Endodermal cell (in vitro differentiated cells): ENCODE data around the gene TMEM254. TPM values are rescaled to one million over a fixed set of nuclear protein-coding genes. Genes with fewer than 3 reads are reported as not detected.
A peak's percentile ranks its signal among the peaks of the same experiment; 100 is the strongest.

ENCODE experiments used
- DNase-seq: peaks from one replicate; pipeline ENCODE4 v3.0.0-alpha.2; 2017
- H3K27ac ChIP-seq: 2 replicates; pipeline ENCODE4 v1.5.1; 2013; ENCODE audit warnings: mild to moderate bottlenecking, low read depth, low read length, moderate library complexity
- H3K27me3 ChIP-seq: 2 replicates; pipeline ENCODE4 v1.6.1; 2013; ENCODE audit warnings: mild to moderate bottlenecking, low read length, moderate library complexity; ENCODE audit not compliant: insufficient read depth, control insufficient read depth, poor library complexity, severe bottlenecking
- H3K36me3 ChIP-seq: 2 replicates; pipeline ENCODE4 v1.7.0; 2013; ENCODE audit warnings: mild to moderate bottlenecking, low read length, moderate library complexity; ENCODE audit not compliant: control insufficient read depth, insufficient read depth
- H3K4me1 ChIP-seq: one replicate; pipeline ENCODE4 v1.7.0; 2013; ENCODE audit warnings: low read length; ENCODE audit not compliant: control insufficient read depth, insufficient read depth
- H3K4me3 ChIP-seq: 2 replicates; pipeline ENCODE4 v1.5.1; 2013; ENCODE audit warnings: mild to moderate bottlenecking, low read length, moderate library complexity
- H3K9ac ChIP-seq: 2 replicates; pipeline ENCODE4 v1.6.1; 2013; ENCODE audit warnings: mild to moderate bottlenecking, low read length, moderate library complexity; ENCODE audit not compliant: poor library complexity, severe bottlenecking; ENCODE audit errors: extremely low read depth
- H3K9me3 ChIP-seq: 2 replicates; pipeline ENCODE4 v1.6.1; 2013; ENCODE audit warnings: mild to moderate bottlenecking, low read length, moderate library complexity; ENCODE audit not compliant: control insufficient read depth
- H3K27ac Mint-ChIP-seq: 2 replicates; pipeline ENCODE4 v1.8.0; 2020; ENCODE audit warnings: mixed read lengths
- H3K27me3 Mint-ChIP-seq: 2 replicates; pipeline ENCODE4 v1.8.0; 2021; ENCODE audit warnings: mild to moderate bottlenecking, mixed read lengths; ENCODE audit not compliant: insufficient read depth
- H3K36me3 Mint-ChIP-seq: 2 replicates; pipeline ENCODE4 v1.8.0; 2020; ENCODE audit warnings: low read depth, mixed read lengths
- H3K4me1 Mint-ChIP-seq: 2 replicates; pipeline ENCODE4 v1.8.0; 2020; ENCODE audit warnings: mixed read lengths
- H3K4me3 Mint-ChIP-seq: 2 replicates; pipeline ENCODE4 v1.8.0; 2020; ENCODE audit warnings: mild to moderate bottlenecking, moderate library complexity, mixed read lengths
- H3K9me3 Mint-ChIP-seq: 2 replicates; pipeline ENCODE4 v1.8.0; 2020; ENCODE audit warnings: mild to moderate bottlenecking, mixed read lengths
- WGBS, 2 experiments: methylation state at CpG; one replicate each; pipeline versions ENCODE4 v1.1.5 to v1.1.7; 2013; ENCODE audit warnings: missing lambda C conversion rate in 2 of 2, mixed read lengths in 1 of 2; ENCODE audit not compliant: insufficient coverage in 1 of 2, insufficient read length in 1 of 2; 5-methylcytosine and 5-hydroxymethylcytosine counted together
- total RNA-seq, 2 donors: library from RNA; stranded (reverse); fragmentation: NEBNext Ultra II Directional in 1 of 2; extraction: Animal tissue kit (Norgen Biotek cat#: 25700) in 1 of 2; gene quantifications; 2 replicates in 1 of 2; 3 replicates in 1 of 2; pipeline ENCODE4 v1.2.1, GENCODE V29; 2021
- TF ChIP-seq, protein P1 (sequence below): fragments of 200-600 bp; sonication (generic); conservative IDR thresholded peaks from 2 replicates; pipeline ENCODE4 v1.5.0; 2021; ENCODE audit warnings: antibody characterized with exemption, mild to moderate bottlenecking

The TMEM254 gene
- total RNA-seq, 2 donors from 2014 or later, result 31.5 to 31.9 TPM

DNA sequence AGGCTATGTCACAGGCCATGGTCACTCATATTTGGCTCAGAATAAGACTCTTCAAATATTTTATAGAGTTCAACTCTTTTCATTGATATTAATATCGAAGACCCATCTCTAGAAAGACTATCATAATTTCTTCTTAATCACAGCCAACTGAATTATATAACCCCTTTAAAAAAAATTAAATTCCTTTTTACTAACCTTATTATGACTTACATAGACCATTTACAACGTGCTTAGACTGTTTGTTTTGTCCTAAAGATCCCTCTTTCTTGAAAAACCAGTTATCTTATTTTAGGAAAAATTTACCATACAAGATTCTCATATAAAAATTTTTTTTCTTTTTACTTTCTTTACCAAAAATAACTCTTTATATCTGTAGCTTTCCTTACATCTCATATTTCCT lies 10.2 kb upstream of the TMEM254 start:
- no peak overlapping the region for H3K4me3 Mint-ChIP-seq
- no peak overlapping the region for H3K27ac Mint-ChIP-seq
- Histone ChIP-seq H3K27ac (no peak overlapping the region), H3K27me3 (no peaks in the 10 kb centered on the region), H3K9ac (no peak overlapping the region), H3K4me1 (no peaks in the 10 kb centered on the region), H3K36me3 (no peaks in the 10 kb centered on the region), H3K4me3 (peak overlapping the region; percentile 39), H3K9me3 (peaks cover 36% of the 10 kb centered on the region)
- no peak for DNase-seq
- no peaks in the 10 kb centered on the region for H3K27me3 Mint-ChIP-seq
- no peaks in the 10 kb centered on the region for H3K4me1 Mint-ChIP-seq
- H3K9me3 Mint-ChIP-seq, result peaks cover 34% of the 10 kb centered on the region
- peaks cover 8% of the 10 kb centered on the region for H3K36me3 Mint-ChIP-seq
- TF ChIP-seq, protein P1, sequence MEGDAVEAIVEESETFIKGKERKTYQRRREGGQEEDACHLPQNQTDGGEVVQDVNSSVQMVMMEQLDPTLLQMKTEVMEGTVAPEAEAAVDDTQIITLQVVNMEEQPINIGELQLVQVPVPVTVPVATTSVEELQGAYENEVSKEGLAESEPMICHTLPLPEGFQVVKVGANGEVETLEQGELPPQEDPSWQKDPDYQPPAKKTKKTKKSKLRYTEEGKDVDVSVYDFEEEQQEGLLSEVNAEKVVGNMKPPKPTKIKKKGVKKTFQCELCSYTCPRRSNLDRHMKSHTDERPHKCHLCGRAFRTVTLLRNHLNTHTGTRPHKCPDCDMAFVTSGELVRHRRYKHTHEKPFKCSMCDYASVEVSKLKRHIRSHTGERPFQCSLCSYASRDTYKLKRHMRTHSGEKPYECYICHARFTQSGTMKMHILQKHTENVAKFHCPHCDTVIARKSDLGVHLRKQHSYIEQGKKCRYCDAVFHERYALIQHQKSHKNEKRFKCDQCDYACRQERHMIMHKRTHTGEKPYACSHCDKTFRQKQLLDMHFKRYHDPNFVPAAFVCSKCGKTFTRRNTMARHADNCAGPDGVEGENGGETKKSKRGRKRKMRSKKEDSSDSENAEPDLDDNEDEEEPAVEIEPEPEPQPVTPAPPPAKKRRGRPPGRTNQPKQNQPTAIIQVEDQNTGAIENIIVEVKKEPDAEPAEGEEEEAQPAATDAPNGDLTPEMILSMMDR, result no peak
- WGBS, 2 experiments, result 74 to 82% methylated on average over 2 of the region's 2 CpGs

DNA sequence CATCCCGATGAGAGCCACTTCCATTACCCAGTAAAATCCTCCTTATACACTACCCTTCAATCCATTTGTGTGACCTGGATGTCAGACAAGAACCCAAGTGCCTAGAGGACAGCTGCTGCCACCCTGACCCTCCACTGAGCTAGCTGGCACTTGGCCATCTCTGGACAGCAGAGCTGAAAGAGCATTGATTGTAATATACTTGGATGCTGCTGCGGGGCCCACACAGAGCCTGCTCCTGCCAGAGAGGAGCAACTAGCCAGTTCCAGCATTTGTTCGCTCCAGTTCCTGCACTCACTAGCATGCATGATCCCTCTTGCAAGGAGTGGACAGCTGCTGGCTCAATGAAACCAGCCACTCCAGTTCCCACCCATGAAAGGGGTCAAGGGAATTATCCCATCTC lies 8.4 kb upstream of the TMEM254 start:
- Histone ChIP-seq H3K4me1 (no peaks in the 10 kb centered on the region), H3K36me3 (no peaks in the 10 kb centered on the region), H3K9me3 (peaks cover 43% of the 10 kb centered on the region), H3K9ac (no peak overlapping the region), H3K27me3 (no peaks in the 10 kb centered on the region), H3K4me3 (no peak overlapping the region), H3K27ac (no peak overlapping the region)
- Mint-ChIP-seq H3K27ac (no peak overlapping the region), H3K36me3 (peaks cover 8% of the 10 kb centered on the region), H3K27me3 (no peaks in the 10 kb centered on the region), H3K9me3 (peaks cover 34% of the 10 kb centered on the region), H3K4me1 (no peaks in the 10 kb centered on the region), H3K4me3 (no peak overlapping the region)
- no peak for DNase-seq
- TF ChIP-seq, protein P1, result no peak
- WGBS, 2 experiments, result 93 to 100% methylated on average over 3 of the region's 3 CpGs

GRCh38 chr10:80072584-80072983 lies 5.9 kb upstream of the TMEM254 start:
- H3K4me3 ChIP-seq, result no peak overlapping the region
- no peaks in the 10 kb centered on the region for H3K4me1 Mint-ChIP-seq
- H3K4me3 Mint-ChIP-seq, result no peak overlapping the region
- no peaks in the 10 kb centered on the region for H3K36me3 ChIP-seq
- TF ChIP-seq, protein P1, result no peak
- peaks cover 23% of the 10 kb centered on the region for H3K9me3 ChIP-seq
- H3K9ac ChIP-seq, result no peak overlapping the region
- H3K9me3 Mint-ChIP-seq, result peaks cover 17% of the 10 kb centered on the region
- H3K27me3 ChIP-seq, result no peaks in the 10 kb centered on the region
- peaks cover 12% of the 10 kb centered on the region for H3K36me3 Mint-ChIP-seq
- H3K4me1 ChIP-seq, result no peaks in the 10 kb centered on the region
- DNase-seq, result no peak
- H3K27ac ChIP-seq, result no peak overlapping the region
- 80 to 97% methylated on average over 1 to 2 of the region's 2 CpGs for WGBS, 2 experiments
- H3K27me3 Mint-ChIP-seq, result no peaks in the 10 kb centered on the region
- no peak overlapping the region for H3K27ac Mint-ChIP-seq
